DMS114 treated with DMSO at 0.1 percent for 48 hours (cell line): ENCODE data around the gene TNFAIP8.

Experiments used
- DNase-seq: peaks from one replicate; lab custom pipeline; 2025; ENCODE audit not compliant: unreplicated experiment; lab: John Stamatoyannopoulos, UW

TNFAIP8 gene

GRCh38 chr5:119345861-119346260 lies 10.0 kb upstream of the TNFAIP8 start:
- DNase-seq: no peak

GRCh38 chr5:119346394-119346793 lies 9.4 kb upstream of the TNFAIP8 start:
- no peak for DNase-seq

- no peak for DNase-seq
Observed at GRCh38 chr5:119347574-119347973, 8.2 kb upstream of the TNFAIP8 start.

GRCh38 chr5:119347991-119348390 lies 7.8 kb upstream of the TNFAIP8 start:
- DNase-seq: no peak

- DNase-seq: no peak
Observed at GRCh38 chr5:119353213-119353612, 2.6 kb upstream of the TNFAIP8 start.

GRCh38 chr5:119353686-119354366 lies 2.0 kb upstream of the TNFAIP8 start:
- DNase-seq: no peak

GRCh38 chr5:119354537-119355243 lies 1.1 kb upstream of the TNFAIP8 start:
- DNase-seq: no peak

GRCh38 chr5:119355244-119355638 lies 578 bp upstream of the TNFAIP8 start:
- DNase-seq: no peak

GRCh38 chr5:119356612-119357188 lies 881 bp downstream of the TNFAIP8 start:
- DNase-seq: no peak

GRCh38 chr5:119357270-119357669 lies 1.5 kb downstream of the TNFAIP8 start:
- DNase-seq: no peak

GRCh38 chr5:119357808-119358529 lies 2.1 kb downstream of the TNFAIP8 start:
- DNase-seq: no peak

- DNase-seq: no peak
Observed at GRCh38 chr5:119358530-119358900, 2.7 kb downstream of the TNFAIP8 start.

GRCh38 chr5:119358901-119359603 lies 3.2 kb downstream of the TNFAIP8 start:
- DNase-seq: no peak

GRCh38 chr5:119359737-119360413 lies 4.1 kb downstream of the TNFAIP8 start:
- DNase-seq: no peak

GRCh38 chr5:119360905-119361593 lies 5.2 kb downstream of the TNFAIP8 start:
- DNase-seq: no peak

GRCh38 chr5:119361594-119362125 lies 5.8 kb downstream of the TNFAIP8 start:
- DNase-seq: no peak

- DNase-seq: no peak
Observed at GRCh38 chr5:119362714-119363113, 6.9 kb downstream of the TNFAIP8 start.

GRCh38 chr5:119363271-119363670 lies 7.5 kb downstream of the TNFAIP8 start:
- DNase-seq: no peak

GRCh38 chr5:119363936-119364335 lies 8.1 kb downstream of the TNFAIP8 start:
- no peak for DNase-seq
